NCI-H510A treated with DMSO at 0.1 percent for 48 hours (cell line): Measurements from ENCODE around the gene ARID5B.
A peak's percentile ranks its signal among the peaks of the same experiment; 100 is the strongest.

Experiments used
- DNase-seq: peaks from one replicate; lab custom pipeline; 2025; lab: John Stamatoyannopoulos, UW

ARID5B gene

GRCh38 chr10:62050893-62051433, 149.5 kb downstream of the ARID5B start:
- no peak for DNase-seq

DNA sequence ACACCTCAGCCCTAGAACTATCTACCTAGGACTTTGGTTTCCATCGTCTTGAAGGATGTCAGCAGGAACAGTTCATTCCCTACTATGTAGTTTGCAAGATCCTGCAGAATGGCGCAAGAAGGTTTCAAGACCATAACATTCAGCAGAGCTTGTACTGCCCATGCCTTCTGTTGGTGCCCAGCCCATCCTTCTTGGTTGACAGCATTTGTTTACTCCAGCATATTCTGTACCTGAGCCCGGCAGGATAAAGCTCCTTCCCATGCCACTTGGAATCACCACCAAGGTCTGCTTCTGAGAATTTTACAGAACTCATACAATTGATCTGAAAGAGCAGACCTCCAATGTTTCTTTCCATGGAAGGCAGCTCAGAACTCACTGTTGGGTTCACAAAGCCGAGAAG, 150.8 kb downstream of the ARID5B start:
- DNase-seq, result no peak

DNA sequence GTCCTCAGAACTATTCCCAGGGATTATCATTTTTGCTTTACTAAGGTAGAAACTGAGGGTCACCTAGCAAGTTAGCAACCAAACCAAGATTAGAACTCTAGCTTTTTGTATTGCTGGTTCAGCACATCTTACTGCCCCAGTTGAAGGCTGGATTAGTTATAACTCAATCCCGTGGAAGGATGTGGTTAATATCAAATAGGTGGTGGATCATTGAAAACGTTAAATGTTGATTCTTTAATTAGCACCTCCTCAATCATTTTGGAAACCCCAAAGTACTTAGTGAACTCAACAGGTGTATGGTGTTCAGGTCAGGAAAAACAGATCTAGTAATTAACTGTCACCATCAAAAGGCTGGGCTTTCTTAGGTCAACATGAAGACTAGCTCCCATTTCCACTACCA, 152.4 kb downstream of the ARID5B start:
- DNase-seq, result no peak

- no peak for DNase-seq
These were observed 152.9 kb downstream of the ARID5B start for GRCh38 chr10:62054408-62054807.

DNA sequence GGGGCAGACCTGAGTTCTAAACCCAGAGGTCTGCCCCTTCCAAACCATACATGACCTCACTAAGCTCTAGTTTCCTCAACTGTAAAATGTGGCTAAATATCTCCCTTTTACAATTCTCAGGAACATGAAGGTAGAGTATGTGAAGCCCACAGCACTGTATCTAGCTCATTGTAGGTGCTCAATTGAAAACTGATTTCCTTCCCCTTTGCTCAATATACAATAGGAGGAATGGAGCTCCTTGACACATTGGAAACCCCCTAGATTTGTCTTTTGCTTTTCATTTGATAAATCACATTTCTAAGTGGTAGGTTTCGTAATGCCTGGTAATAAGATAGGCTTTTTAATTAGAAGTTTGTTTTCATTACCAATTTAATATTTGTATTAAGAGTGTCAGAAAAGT, 153.3 kb downstream of the ARID5B start:
- no peak for DNase-seq

DNA sequence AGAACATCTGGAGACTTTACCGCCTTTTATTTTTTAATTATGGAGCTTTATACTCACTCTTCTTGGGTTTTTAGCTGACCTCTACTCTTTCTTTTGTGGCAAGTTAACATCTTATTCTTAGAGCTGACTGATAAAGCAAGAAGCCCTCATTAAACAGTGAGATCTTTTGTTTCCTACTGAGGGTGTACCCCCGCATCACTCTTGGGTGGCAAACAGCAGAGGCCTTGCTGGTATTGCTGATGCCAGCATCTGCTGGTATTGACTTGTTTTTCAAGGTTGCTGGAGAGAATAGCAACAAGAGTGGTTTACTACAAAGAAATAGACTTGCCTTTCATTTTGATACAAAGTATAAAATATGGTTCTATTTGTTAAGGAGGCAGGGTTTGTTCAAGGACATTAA, 154.7 kb downstream of the ARID5B start:
- DNase-seq, result no peak

DNA sequence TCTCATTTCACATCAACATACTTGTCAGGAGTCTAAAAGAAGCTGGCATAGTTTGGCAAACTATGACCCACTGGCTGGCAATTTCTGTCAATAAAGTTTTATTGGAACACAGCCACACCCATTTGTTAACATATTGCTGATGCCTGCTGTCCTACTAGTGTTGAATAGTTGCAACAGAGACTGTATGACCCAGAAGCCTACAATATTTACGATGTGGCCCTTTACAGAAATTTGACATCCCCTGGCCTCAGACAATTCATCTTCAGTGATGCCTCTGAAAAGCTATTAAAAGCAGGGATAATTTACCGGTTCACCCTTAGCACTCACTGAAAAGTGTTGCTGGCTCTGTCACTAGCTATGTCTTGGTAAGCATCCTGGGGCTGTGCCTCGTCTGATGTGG, 155.2 kb downstream of the ARID5B start:
- DNase-seq, result no peak

DNA sequence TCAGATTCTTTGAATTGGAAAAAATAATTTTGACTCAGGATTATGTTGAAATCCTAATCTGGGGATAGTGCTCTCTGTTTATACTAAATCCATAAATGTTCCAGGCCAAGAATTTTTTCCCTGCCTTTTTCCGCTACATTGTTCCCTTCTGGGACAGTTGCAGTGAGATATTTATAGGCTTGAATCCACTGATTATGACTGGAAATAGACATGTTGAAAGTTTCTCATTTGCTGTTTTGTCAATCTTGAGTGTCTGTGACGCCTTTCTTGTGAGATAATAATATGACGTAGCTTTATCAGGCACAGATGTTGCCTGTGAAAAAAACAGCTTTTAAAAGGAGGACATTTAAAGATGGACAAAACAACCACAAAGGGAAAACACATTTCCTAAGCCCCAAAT, 155.9 kb downstream of the ARID5B start:
- DNase-seq, result no peak

DNA sequence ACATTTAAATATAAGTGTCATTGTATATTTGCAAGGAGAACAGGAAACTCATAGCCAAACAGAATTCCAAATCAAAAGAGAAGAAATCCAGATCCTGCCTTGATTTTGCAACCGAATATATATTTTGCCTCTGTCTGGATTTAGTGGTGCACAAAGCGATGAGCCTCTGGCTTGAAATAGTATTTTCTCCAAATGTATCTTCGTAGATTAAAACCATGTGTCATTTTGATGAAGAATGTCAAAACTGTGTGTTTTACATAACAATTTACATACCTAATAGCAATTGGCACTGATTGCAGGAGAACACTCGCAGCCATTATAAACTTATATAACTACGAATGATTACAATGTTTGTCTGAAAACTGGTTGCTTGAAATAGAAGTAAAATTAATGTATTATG, 156.4 kb downstream of the ARID5B start:
- DNase-seq, result no peak

DNA sequence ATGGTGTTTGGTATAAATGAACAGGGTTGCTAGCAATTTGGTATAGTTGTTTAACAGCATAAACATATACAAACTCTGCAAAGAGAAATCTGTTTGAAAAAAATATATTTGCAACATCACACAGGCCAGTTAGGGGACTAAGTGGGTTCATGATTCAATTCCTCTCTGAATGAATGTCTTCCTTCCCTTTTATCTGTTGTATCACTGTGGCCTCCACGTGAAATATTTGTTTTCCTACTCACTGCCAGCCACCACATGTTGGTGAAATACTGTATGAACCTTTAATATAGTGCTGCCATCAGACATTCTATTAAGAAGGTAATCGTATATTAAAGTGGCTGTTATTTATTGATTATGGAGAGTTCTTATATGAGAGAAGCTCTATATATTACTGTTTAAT, 157.0 kb downstream of the ARID5B start:
- no peak for DNase-seq

DNA sequence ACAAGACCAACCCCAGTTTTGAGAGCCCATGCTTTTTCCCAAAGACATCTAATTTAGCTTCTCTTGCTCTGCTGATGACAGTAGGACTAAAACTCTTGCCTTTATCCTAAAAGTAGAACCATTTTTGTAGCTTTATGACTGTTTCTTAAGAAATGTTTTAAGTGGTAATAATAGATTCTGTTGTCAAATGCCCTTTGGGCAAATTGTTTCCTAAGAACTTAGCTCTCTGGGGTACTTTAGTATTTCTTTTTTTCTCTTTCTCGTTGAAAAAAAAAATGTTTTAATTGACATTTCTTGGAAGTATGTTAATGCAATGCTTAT, 157.4 kb downstream of the ARID5B start:
- DNase-seq, result no peak

GRCh38 chr10:62059217-62059920, 157.9 kb downstream of the ARID5B start:
- DNase-seq, result no peak

DNA sequence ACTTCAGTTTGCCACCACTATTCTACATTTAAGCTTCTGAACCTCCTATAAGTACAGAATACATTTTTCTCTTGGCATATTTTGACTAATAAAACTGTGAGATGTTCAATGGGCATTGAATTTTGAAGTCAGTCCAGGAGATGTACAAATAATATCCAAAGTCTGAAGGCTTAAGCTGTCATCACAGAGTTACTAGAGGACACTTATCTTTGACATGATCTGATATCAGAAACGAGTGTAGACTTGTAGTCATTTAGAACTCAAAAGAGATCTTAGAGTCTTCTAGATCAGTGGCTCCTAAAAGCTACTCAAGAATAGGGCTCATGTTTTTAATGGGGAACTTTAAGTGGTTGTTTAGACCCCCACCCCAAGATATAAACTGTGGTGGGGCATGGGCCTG, 160.5 kb downstream of the ARID5B start:
- no peak for DNase-seq

DNA sequence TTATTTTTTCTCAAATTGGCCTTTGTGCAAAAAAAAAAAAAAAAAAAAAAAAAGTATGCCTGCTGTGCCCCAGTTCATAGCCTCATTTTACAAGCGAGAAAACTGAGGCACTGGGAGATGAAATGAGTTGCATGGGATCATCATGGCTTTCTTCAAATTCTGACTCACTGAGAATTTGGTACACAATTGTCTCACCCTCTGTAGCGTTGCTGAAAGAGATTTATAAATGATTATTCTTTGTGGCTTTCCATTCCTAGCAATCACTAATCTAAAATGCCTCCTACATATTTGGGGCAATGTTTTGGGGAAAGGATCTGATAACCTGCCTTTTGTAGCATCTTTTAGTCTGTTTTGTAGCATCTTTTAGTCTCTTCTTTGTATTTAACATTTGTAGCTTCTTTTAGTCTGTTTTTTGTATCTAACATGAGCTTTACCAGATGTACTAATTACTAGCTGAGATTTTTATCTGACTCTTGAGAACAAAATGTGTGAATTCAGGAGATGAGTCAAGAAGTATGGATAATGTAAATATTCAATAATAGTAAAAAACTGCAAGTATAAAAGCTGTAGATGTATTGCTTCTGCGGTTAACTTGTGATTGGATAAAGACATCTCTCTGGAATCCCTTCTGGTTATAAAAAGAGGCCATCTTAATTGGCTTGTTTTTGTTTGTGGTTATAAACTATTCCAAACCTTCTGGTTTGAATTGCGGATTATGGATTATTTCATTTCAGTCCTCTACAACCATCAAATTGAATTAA, 161.4 kb downstream of the ARID5B start:
- no peak for DNase-seq

DNA sequence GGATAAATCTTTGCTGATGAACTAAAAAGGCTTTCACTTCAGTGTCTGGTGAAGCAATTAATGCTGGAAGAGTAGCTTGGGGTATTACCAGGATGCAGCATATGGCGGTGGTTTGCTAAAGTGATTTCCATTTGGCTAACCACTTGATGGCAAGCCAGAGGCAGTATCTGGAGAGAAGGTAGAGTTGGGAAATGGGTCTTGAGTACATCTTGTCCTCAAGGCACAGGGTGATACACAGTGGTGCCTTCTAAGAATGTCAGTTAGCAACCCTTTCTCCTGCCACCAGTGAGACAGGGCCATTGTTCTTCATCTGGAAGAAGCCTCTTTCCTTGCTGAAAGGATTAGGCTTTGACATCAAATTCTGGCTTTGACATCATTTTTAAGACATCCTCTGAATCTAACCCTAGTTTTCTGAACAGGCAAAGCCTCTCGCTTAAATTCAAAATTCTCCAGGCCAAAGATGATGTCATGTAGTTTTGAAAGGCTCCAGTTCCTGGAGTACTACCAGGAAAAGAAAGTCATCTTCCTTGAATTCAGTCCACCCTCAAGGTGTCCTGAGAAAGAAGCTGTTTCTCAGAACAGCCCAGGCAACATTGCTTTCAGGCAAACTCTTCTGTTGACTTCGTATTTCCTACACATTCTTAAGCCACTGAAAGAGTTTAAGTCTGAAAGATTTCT, 162.4 kb downstream of the ARID5B start:
- no peak for DNase-seq

DNA sequence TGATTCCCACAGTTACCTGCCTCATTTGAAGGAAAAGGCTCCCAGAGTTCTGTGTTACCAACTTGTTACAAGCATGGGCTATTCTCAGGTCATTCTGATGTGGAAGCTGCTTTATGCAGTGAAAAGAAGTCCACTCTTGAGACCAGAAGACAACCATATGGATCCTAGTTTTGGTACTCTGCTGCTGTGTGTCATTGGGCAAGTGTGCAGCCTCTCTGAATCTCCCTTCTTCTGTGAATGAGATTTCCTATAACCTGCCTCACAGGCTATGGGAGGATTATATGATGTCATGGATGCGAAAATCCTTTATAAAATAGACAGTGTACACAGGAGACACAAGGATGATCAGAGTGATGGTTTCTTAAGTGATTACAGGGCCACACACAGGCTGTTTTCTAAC, 166.1 kb downstream of the ARID5B start:
- DNase-seq, result no peak

- DNase-seq, result no peak
These were observed 167.0 kb downstream of the ARID5B start for GRCh38 chr10:62068464-62068863.

DNA sequence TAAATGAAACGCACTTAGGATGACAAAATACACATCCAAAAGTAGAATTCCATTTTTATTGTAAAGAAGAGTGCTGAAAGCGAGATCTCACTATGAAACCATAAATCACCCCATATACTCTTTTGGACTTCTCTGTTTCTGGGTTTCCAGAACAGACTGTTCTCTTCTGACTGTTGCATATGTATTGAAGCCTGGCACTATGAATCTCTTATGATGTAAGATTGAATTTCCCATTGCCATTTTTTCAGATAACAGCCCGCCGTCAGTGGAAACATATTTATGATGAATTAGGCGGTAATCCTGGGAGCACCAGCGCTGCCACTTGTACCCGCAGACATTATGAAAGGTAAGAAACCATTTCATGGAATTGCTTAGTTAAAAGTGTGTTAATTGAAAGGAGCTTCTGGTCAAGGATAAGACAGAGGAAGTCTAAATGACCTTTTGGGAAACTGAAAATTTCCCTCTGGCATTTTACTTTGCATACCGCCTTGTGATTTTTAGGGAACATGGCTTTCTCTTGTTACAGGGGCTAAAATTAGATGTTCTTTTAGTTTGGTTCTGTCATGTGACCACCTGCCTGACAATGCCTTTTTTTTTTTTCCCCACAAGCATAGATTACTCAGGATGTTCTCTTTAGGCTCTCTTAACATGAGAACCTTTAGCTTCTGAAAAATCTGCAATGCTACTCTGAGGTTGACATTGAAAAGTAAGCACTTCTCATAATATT, 168.1 kb downstream of the ARID5B start:
- DNase-seq, result no peak

GRCh38 chr10:62071846-62072281, 170.4 kb downstream of the ARID5B start:
- no peak for DNase-seq

- DNase-seq, result no peak
These were observed 171.4 kb downstream of the ARID5B start for GRCh38 chr10:62072901-62073300.

DNA sequence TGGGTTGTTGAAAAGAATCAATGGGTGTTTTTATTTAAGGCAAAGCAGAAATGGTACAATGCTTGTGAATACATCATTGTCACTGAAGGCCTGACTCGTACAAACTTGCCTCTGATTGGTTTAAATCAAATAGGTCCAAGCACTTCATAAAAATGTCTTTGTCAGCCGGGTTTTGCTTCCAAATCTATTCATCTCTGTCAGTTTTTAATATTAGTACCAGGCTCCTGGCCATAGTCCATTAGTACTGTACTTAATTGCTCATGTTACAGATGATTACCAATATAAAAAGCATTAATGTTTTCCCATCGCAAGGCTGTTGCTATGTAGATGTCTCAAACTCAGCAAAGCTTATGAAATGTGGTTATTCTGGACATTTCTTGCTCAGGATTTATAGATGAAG, 171.9 kb downstream of the ARID5B start:
- no peak for DNase-seq

DNA sequence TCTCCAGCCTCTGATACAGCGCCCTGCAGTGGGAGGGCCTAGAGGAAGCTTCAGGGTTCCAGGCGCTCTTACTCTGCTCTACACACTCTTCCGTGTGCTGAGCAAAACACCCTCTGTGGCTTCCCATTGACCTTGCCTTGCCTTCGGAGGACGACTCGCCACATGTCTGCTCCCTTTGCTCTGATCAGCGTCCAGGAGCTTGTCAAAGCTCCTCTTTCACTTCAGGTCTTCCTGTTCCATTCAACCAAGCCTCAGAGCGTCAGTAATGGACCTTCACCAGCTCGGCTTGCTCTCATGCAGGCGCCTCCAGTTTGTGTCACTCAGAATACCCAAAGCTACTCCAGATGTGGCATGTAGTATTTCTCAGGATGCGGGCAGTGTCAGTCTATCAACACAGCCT, 173.9 kb downstream of the ARID5B start:
- peak; percentile 31 for DNase-seq
